MM.1S (cell line): ENCODE data around the gene PVRIG.
"Not testable (repeated sequence)": the region's sequence is repeated elsewhere in the genome, so short reads cannot be mapped to it uniquely, and the experiment has no call there.

Experiments
- EZH2 ChIP-seq: fragments of 300-600 bp; sonication (generic); optimal IDR thresholded peaks from 2 replicates; pipeline ENCODE3; 2017; ENCODE audit warnings: low read depth, mild to moderate bottlenecking, antibody characterized with exemption, low read length, mixed read lengths
- TF ChIP-seq, protein P1 (sequence below): fragments of 300-600 bp; sonication (generic); IDR thresholded peaks from 2 replicates; pipeline ENCODE4 v1.5.1; 2016; ENCODE audit warnings: antibody characterized with exemption, low read length, mixed read lengths

- TF ChIP-seq, protein P1, sequence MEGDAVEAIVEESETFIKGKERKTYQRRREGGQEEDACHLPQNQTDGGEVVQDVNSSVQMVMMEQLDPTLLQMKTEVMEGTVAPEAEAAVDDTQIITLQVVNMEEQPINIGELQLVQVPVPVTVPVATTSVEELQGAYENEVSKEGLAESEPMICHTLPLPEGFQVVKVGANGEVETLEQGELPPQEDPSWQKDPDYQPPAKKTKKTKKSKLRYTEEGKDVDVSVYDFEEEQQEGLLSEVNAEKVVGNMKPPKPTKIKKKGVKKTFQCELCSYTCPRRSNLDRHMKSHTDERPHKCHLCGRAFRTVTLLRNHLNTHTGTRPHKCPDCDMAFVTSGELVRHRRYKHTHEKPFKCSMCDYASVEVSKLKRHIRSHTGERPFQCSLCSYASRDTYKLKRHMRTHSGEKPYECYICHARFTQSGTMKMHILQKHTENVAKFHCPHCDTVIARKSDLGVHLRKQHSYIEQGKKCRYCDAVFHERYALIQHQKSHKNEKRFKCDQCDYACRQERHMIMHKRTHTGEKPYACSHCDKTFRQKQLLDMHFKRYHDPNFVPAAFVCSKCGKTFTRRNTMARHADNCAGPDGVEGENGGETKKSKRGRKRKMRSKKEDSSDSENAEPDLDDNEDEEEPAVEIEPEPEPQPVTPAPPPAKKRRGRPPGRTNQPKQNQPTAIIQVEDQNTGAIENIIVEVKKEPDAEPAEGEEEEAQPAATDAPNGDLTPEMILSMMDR = not testable (repeated sequence)
- TF ChIP-seq EZH2 = not testable (repeated sequence)
These were observed 25.3 kb downstream of the PVRIG start for GRCh38 chr7:100244988-100245605.
